Measurements from ENCODE around the gene EML3. TPM values are rescaled to one million over a fixed set of nuclear protein-coding genes. Genes with fewer than 3 reads are reported as not detected.

Gene EML3
- total and polyA plus RNA-seq, 2 of the 13 experiments (the other 11 are each of a cell fraction or from before 2014, with no cell fraction given) = 10.6 to 12.3 TPM

DNA sequence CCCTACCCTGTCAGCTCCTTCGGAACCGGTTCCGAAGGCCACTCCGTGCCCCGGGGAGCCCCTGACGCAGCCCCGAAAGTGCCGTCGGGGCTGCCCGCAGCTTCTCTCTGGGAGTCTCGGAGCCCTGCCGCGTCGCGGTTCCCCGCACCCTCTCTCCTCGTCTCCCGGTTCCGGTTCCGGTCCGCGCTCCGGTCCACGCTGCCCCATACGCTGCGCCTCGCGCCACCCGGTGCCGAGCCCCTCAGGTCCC is 11.5 kb downstream of the EML3 start (continued):
- TF ChIP-seq, protein P1, sequence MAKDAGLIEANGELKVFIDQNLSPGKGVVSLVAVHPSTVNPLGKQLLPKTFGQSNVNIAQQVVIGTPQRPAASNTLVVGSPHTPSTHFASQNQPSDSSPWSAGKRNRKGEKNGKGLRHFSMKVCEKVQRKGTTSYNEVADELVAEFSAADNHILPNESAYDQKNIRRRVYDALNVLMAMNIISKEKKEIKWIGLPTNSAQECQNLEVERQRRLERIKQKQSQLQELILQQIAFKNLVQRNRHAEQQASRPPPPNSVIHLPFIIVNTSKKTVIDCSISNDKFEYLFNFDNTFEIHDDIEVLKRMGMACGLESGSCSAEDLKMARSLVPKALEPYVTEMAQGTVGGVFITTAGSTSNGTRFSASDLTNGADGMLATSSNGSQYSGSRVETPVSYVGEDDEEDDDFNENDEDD (CRISPR knock-in tag; IDR thresholded peaks at IDR 0.05; ENCODE audit: borderline replicate concordance) = peak; percentile 27; the same call in 1 of the 2 replicates
- TF ChIP-seq, protein P2, sequence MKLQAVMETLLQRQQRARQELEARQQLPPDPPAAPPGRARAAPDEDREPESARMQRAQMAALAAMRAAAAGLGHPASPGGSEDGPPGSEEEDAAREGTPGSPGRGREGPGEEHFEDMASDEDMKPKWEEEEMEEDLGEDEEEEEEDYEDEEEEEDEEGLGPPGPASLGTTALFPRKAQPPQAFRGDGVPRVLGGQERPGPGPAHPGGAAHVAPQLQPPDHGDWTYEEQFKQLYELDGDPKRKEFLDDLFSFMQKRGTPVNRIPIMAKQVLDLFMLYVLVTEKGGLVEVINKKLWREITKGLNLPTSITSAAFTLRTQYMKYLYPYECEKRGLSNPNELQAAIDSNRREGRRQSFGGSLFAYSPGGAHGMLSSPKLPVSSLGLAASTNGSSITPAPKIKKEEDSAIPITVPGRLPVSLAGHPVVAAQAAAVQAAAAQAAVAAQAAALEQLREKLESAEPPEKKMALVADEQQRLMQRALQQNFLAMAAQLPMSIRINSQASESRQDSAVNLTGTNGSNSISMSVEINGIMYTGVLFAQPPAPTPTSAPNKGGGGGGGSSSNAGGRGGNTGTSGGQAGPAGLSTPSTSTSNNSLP (IDR thresholded peaks at IDR 0.05; ENCODE audit: low read depth, low read length) = no peak
- TF ChIP-seq, protein P3, sequence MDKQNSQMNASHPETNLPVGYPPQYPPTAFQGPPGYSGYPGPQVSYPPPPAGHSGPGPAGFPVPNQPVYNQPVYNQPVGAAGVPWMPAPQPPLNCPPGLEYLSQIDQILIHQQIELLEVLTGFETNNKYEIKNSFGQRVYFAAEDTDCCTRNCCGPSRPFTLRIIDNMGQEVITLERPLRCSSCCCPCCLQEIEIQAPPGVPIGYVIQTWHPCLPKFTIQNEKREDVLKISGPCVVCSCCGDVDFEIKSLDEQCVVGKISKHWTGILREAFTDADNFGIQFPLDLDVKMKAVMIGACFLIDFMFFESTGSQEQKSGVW (CRISPR knock-in tag; IDR thresholded peaks at IDR 0.05; ENCODE audit: borderline replicate concordance) = no peak
- TF ChIP-seq ZNF670 (CRISPR knock-in tag; IDR thresholded peaks at IDR 0.05; ENCODE audit: borderline replicate concordance) = peak; percentile 84
- TF ChIP-seq ELF1 (CRISPR knock-in tag; IDR thresholded peaks at IDR 0.05) = no peak
- TF ChIP-seq ZNF616 (CRISPR knock-in tag; IDR thresholded peaks at IDR 0.05; ENCODE audit: low read depth) = peak; percentile 27; the same call in 1 of the 2 replicates
- TF ChIP-seq ATF1 (CRISPR knock-in tag; IDR thresholded peaks at IDR 0.05) = no peak
- TF ChIP-seq, protein P4, sequence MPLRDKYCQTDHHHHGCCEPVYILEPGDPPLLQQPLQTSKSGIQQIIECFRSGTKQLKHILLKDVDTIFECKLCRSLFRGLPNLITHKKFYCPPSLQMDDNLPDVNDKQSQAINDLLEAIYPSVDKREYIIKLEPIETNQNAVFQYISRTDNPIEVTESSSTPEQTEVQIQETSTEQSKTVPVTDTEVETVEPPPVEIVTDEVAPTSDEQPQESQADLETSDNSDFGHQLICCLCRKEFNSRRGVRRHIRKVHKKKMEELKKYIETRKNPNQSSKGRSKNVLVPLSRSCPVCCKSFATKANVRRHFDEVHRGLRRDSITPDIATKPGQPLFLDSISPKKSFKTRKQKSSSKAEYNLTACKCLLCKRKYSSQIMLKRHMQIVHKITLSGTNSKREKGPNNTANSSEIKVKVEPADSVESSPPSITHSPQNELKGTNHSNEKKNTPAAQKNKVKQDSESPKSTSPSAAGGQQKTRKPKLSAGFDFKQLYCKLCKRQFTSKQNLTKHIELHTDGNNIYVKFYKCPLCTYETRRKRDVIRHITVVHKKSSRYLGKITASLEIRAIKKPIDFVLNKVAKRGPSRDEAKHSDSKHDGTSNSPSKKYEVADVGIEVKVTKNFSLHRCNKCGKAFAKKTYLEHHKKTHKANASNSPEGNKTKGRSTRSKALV (CRISPR knock-in tag; IDR thresholded peaks at IDR 0.05) = peak; percentile 69; the same call in 1 of the 2 replicates
- TF ChIP-seq, protein P5, sequence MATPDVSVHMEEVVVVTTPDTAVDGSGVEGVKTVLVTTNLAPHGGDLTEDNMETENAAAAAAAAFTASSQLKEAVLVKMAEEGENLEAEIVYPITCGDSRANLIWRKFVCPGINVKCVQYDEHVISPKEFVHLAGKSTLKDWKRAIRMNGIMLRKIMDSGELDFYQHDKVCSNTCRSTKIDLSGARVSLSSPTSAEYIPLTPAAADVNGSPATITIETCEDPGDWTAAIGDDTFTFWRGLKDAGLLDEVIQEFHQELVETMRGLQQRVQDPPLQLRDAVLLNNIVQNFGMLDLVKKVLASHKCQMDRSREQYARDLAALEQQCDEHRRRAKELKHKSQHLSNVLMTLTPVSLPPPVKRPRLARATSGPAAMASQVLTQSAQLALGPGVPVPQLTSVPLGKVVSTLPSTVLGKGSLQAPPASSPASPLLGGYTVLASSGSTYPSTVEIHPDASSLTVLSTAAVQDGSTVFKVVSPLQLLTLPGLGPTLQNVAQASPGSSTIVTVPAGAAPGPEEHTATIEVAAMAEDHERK (CRISPR knock-in tag; IDR thresholded peaks at IDR 0.05; ENCODE audit: low read depth) = no peak
- TF ChIP-seq ZFAT (CRISPR knock-in tag; conservative IDR thresholded peaks at IDR 0.05) = 0 out of 2 replicates have a peak, but pooled peaks have one; percentile 44
- no peak for TF ChIP-seq MBNL3 (CRISPR knock-in tag; conservative IDR thresholded peaks at IDR 0.05)
- peak; percentile 62 for TF ChIP-seq JUNB (CRISPR knock-in tag; IDR thresholded peaks at IDR 0.05; ENCODE audit: borderline replicate concordance)
- TF ChIP-seq SRY (CRISPR knock-in tag; IDR thresholded peaks at IDR 0.05) = peak; percentile 77
- TF ChIP-seq PRPF4 (IDR thresholded peaks at IDR 0.05; ENCODE audit: low read depth, low read length, poor library complexity, severe bottlenecking) = no peak
- 0 out of 2 replicates have a peak, but pooled peaks have one; percentile 49 for TF ChIP-seq ZMAT3 (CRISPR knock-in tag; conservative IDR thresholded peaks at IDR 0.05)
- 0 out of 2 replicates have a peak, but pooled peaks have one; percentile 93 for TF ChIP-seq ZNF879 (CRISPR knock-in tag; IDR thresholded peaks at IDR 0.05)
- no peak for TF ChIP-seq GTF2F1 (IDR thresholded peaks at IDR 0.05; ENCODE audit: low read length)
- TF ChIP-seq PTBP1 (IDR thresholded peaks at IDR 0.05; ENCODE audit: low read depth, low read length, poor library complexity, severe bottlenecking) = no peak
- TF ChIP-seq ZNF501 (CRISPR knock-in tag; IDR thresholded peaks at IDR 0.05) = peak; percentile 54; the same call in 1 of the 2 replicates
- TF ChIP-seq, protein P6, sequence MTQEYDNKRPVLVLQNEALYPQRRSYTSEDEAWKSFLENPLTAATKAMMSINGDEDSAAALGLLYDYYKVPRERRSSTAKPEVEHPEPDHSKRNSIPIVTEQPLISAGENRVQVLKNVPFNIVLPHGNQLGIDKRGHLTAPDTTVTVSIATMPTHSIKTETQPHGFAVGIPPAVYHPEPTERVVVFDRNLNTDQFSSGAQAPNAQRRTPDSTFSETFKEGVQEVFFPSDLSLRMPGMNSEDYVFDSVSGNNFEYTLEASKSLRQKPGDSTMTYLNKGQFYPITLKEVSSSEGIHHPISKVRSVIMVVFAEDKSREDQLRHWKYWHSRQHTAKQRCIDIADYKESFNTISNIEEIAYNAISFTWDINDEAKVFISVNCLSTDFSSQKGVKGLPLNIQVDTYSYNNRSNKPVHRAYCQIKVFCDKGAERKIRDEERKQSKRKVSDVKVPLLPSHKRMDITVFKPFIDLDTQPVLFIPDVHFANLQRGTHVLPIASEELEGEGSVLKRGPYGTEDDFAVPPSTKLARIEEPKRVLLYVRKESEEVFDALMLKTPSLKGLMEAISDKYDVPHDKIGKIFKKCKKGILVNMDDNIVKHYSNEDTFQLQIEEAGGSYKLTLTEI (CRISPR knock-in tag; conservative IDR thresholded peaks at IDR 0.05) = no peak
- TF ChIP-seq MTA3 (CRISPR knock-in tag; IDR thresholded peaks at IDR 0.05) = no peak
- 0 out of 2 replicates have a peak, but pooled peaks have one; percentile 76 for TF ChIP-seq ZNF615 (CRISPR knock-in tag; IDR thresholded peaks at IDR 0.05; ENCODE audit: borderline replicate concordance)

Data from HepG2 (cell line).